Measurements from ENCODE around the gene MORC2.

Gene MORC2

GRCh38 chr22:30989474-30989873 lies 20.9 kb upstream of the MORC2 start:
- H3K9me3 ChIP-seq (ENCODE audit: control insufficient read depth, insufficient read depth, low read depth, low read length), result no peaks in the 10 kb centered on the region
- TF ChIP-seq OVOL3 (tag by site-specific recombination; IDR thresholded peaks at IDR 0.05) (no peak), ZNF510 (tag by site-specific recombination; IDR thresholded peaks at IDR 0.05; ENCODE audit: insufficient replicate concordance) (no peak), ZNF341 (tag by site-specific recombination; IDR thresholded peaks at IDR 0.05; ENCODE audit: low read depth) (no peak), GLIS1 (tag by site-specific recombination; IDR thresholded peaks at IDR 0.05) (no peak), ZNF121 (tag by site-specific recombination; IDR thresholded peaks at IDR 0.05) (no peak), ZNF184 (tag by site-specific recombination; IDR thresholded peaks at IDR 0.05) (no peak), ZNF529 (tag by site-specific recombination; IDR thresholded peaks at IDR 0.05; ENCODE audit: insufficient replicate concordance) (no peak), ZNF416 (tag by site-specific recombination; IDR thresholded peaks at IDR 0.05) (no peak), SP7 (tag by site-specific recombination; IDR thresholded peaks at IDR 0.05) (no peak), SCRT1 (tag by site-specific recombination; IDR thresholded peaks at IDR 0.05; ENCODE audit: borderline replicate concordance) (no peak), ZBTB26 (tag by site-specific recombination; optimal IDR thresholded peaks at IDR 0.05) (no peak)
- H3K36me3 ChIP-seq (ENCODE audit: control insufficient read depth in 2 of 2, insufficient read depth in 1 of 2, low read length in 2 of 2), result no peaks in the 10 kb centered on the region
- no peak overlapping the region for H3K4me3 ChIP-seq (ENCODE audit: low read depth, low read length)
- no peak overlapping the region for H3K27ac ChIP-seq (ENCODE audit: extremely low read depth, low read depth, low read length)
- CTCF ChIA-PET, result no interaction called here
- POLR2A ChIA-PET, result no interaction called here
- H3K4me1 ChIP-seq (ENCODE audit: control insufficient read depth, insufficient read depth, low read length), result no peaks in the 10 kb centered on the region

- ChIA-PET POLR2A (no interaction called here), CTCF (no interaction called here)
- Histone ChIP-seq H3K27ac (ENCODE audit: extremely low read depth, low read depth, low read length) (no peak overlapping the region), H3K4me1 (ENCODE audit: control insufficient read depth, insufficient read depth, low read length) (no peaks in the 10 kb centered on the region), H3K9me3 (ENCODE audit: control insufficient read depth, insufficient read depth, low read depth, low read length) (no peaks in the 10 kb centered on the region), H3K4me3 (ENCODE audit: low read depth, low read length) (no peak overlapping the region), H3K36me3 (ENCODE audit: control insufficient read depth in 2 of 2, insufficient read depth in 1 of 2, low read length in 2 of 2) (no peaks in the 10 kb centered on the region)
- TF ChIP-seq ZNF529 (tag by site-specific recombination; IDR thresholded peaks at IDR 0.05; ENCODE audit: insufficient replicate concordance) (no peak), KLF8 (tag by site-specific recombination; IDR thresholded peaks at IDR 0.05) (no peak), ZNF302 (tag by site-specific recombination; IDR thresholded peaks at IDR 0.05; ENCODE audit: low read depth) (no peak), KLF10 (tag by site-specific recombination; IDR thresholded peaks at IDR 0.05) (no peak), SCRT2 (tag by site-specific recombination; IDR thresholded peaks at IDR 0.05) (0 out of 2 replicates have a peak, but pooled peaks have one; percentile 16), PRDM6 (tag by site-specific recombination; IDR thresholded peaks at IDR 0.05) (no peak), ZNF558 (tag by site-specific recombination; IDR thresholded peaks at IDR 0.05) (no peak), ZNF514 (tag by site-specific recombination; IDR thresholded peaks at IDR 0.05) (no peak), ZNF133 (tag by site-specific recombination; IDR thresholded peaks at IDR 0.05) (peak; percentile 50; the same call in 1 of the 2 replicates), SETDB1 (IDR thresholded peaks at IDR 0.05; ENCODE audit: insufficient read length, low read length) (no peak)
These were observed 17.1 kb upstream of the MORC2 start for GRCh38 chr22:30985561-30986208.

GRCh38 chr22:30984317-30984716 lies 15.7 kb upstream of the MORC2 start:
- ChIA-PET POLR2A (no interaction called here), CTCF (no interaction called here)
- no peak overlapping the region for H3K4me3 ChIP-seq (ENCODE audit: low read depth, low read length)
- no peak overlapping the region for H3K27ac ChIP-seq (ENCODE audit: extremely low read depth, low read depth, low read length)
- no peak for TF ChIP-seq GLI4 (tag by site-specific recombination; IDR thresholded peaks at IDR 0.05)
- TF ChIP-seq ZNF585B (tag by site-specific recombination; IDR thresholded peaks at IDR 0.05), result 0 out of 2 replicates have a peak, but pooled peaks have one; percentile 10
- peak; percentile 72; the same call in 1 of the 2 replicates for TF ChIP-seq ZNF184 (tag by site-specific recombination; IDR thresholded peaks at IDR 0.05)
- peaks cover 3% of the 10 kb centered on the region; the same call in 1 of the 2 replicates for H3K9me3 ChIP-seq (ENCODE audit: control insufficient read depth, insufficient read depth, low read depth, low read length)
- H3K36me3 ChIP-seq (ENCODE audit: control insufficient read depth in 2 of 2, insufficient read depth in 1 of 2, low read length in 2 of 2), result no peaks in the 10 kb centered on the region
- H3K4me1 ChIP-seq (ENCODE audit: control insufficient read depth, insufficient read depth, low read length), result no peaks in the 10 kb centered on the region
